GM18873 (cell line): ENCODE measurements around the gene ECEL1.

Experiments
- ATAC-seq: cut with Tn5 transposase; IDR thresholded peaks from one replicate; pipeline ENCODE4 v1.9.1; 2021; ENCODE audit warnings: mild to moderate bottlenecking, moderate library complexity, moderate number of reproducible peaks; ENCODE audit not compliant: unreplicated experiment, low FRiP score

The ECEL1 gene

DNA sequence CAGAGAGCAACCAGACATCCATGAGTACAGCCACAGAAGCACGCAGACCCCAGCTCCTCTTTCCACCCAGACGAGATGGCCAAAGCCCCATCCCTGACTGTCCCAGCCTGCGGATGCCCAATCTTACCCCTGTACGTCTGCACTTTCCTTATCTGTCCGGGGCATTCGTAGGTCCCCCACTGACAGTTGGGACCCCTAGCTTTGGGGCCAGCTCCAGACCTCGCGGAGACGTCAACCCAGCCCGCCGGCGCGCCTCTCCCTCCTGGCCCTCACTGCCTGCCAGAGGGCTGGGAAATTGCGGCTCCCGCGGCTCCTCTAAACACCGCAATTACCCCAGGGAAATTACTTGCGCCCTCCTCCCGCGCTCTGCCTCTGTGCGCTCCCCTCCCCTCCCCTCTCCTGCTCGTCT is 2.3 kb downstream of the ECEL1 start:
- ATAC-seq: no peak

GRCh38 chr2:232484628-232485347 is 2.8 kb downstream of the ECEL1 start:
- ATAC-seq: no peak

- no peak for ATAC-seq
Observed at GRCh38 chr2:232483923-232484627, 3.6 kb downstream of the ECEL1 start.

DNA sequence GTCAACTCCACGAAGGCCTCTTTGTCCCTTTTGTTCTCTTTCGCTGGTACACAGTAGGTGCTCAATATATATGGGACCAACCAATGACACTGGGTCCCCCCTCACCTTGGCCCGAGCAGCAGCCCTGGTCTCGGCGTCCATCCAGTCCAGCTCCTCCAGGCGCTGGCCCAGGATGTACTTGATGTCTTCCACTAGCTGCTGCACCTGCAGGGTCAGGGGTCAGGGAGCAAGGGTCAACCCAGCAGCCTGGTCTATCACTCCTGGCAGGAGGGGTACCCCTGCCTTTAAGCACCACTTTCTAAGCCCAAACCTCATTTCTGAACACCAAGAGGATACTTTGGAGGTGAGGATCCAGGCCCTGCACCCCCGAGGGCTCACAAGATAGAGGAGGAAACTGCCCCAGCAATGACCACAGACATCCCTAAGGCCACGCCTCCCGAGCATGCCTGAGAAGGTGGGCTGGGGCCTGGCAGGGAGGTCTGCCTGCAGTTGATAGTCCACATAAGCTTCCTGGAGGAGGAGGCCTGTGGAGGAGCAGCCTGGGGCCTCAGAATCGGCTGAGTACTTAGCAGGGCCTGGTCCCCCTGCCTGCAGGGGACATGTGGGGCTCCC is 4.2 kb downstream of the ECEL1 start:
- no peak for ATAC-seq

- ATAC-seq: no peak
Observed at GRCh38 chr2:232482301-232483238, 5.1 kb downstream of the ECEL1 start.

- ATAC-seq: no peak
Observed at GRCh38 chr2:232481322-232482140, 6.1 kb downstream of the ECEL1 start.

DNA sequence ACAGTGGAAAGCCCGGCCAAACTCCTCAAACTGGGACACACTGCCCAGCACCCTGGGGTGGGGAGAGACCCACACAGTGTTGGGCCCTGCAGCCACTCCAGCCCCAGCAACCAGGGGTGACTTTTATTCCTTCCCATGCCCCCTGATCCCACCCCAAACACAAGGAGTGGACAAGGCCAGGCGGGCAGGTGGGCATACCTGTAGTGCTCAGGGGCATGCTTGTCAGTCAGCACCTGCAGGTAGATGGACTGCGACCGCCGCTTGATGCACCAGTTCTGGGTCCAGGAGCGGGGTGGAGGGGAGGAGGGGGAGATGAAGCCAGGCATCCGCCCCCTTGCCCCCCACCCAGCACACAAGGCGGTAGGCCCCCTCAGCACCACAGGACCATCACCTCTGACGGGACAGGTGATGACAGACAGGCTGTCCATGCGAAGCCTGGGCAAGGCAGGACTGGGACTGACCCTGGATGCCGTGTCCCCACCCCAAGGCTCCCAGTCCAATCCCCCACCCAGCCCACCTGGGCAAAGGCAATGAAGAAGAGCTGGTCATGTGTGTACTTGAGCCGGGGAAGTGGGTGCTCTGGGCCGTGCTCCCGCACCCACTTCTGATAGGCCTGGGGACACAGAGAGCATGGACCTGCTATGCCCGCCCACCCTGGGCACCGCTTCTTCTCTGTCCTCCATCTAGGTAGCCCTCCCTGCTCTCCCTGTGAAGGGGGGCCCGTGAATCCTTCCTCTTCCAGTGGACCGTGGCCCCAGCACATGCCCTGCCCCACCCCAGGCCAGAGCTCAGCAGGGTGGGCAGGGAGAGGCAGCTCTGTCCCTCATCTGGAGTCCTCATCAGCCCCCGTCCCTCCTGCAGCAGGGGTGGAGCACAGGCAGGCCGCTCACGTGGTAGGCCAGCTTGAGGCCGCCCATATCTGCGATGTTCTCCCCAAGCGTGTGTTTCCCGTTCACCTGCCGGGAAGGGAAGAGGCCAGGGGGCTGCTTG is 7.1 kb downstream of the ECEL1 start:
- ATAC-seq: no peak

- ATAC-seq: no peak
Observed at GRCh38 chr2:232479341-232480200, 8.1 kb downstream of the ECEL1 start.

DNA sequence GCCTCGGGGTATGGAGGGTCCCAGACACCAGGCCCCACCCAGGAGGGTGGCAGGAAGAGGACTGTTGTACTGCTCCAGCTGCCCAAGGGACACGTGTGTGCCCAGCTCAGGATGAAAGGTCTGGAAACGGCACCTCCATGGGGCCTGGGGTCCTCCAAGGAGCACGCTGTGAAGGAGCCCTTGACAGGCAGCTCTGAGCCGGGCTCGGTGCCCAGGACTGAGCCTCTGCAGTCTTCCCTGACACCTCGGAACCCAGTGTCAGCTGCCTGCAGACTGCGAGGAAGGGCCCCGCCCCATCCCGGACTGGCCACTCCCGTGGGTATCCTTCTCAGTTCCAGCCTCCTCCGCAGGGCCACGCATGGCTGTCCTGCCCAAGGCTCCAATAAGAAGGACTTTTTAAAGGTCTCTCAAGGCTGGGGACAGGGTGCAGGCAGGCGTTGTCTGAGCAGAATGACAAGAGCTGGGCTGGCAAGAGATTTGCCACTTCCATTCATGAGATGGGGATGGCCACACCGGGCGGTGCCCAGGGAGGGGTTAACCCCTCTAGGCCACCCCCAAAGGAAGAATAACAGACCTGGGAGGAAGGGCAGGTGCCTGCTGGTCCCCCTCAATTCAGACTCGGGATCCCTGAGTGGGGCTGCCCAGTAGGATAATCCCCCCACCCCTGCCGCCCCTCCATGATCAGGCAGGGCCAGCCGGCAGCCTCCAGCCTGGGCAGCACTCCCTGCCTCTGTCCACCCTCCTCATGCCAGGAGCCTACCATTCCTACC is 8.9 kb downstream of the ECEL1 start:
- no peak for ATAC-seq

- ATAC-seq: no peak
Observed at GRCh38 chr2:232477751-232478510, 9.7 kb downstream of the ECEL1 start.

DNA sequence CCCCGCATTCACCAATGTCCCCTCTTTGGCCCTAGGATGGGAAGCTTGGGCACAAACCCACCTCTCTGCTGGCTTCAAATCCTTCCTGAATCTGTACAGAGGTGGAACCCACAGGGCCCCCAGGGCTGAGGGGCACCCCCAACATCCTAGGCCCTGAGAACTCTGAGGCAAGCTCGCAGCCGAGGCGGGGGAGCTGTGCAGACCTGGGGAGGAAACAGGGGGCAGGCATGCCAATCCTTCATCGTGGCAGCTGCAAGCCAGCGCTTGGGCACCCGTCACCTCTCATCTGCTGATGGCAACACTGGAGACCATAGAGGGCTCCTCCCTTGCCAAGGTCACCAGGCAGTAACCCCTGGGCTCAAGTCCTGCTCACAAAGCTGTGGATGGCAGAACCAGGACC is 10.8 kb downstream of the ECEL1 start:
- ATAC-seq: no peak

- no peak for ATAC-seq
Observed at GRCh38 chr2:232476045-232476444, 11.6 kb downstream of the ECEL1 start.

- ATAC-seq: no peak
Observed at GRCh38 chr2:232473467-232473890, 14.2 kb downstream of the ECEL1 start.

- ATAC-seq: no peak
Observed at GRCh38 chr2:232466221-232466620, 21.4 kb downstream of the ECEL1 start.

DNA sequence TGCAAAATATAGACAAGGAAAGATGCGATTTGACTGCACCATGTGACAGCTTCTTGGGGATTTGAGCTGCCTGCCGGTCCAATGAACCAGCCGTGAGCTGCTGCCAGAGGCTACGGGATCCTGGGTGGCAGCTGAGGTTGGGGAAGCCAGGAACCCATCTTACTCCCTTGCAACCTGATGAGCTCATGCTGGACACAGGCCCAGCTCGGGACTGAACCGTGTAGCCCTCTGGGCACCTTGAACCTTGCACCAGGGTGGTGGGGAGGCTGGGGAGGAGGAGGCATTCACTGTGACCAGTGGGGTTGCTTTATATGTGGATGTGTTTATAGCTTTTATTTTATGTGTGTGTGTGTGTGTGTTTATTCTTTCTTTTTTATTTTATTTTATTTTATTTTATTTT is 22.6 kb downstream of the ECEL1 start:
- no peak for ATAC-seq

GRCh38 chr2:232464544-232464885 is 23.1 kb downstream of the ECEL1 start:
- no peak for ATAC-seq
